Transverse colon (tissue), 4 donors: ENCODE data around the gene ESR1. TPM values are rescaled to one million over a fixed set of nuclear protein-coding genes. Genes with fewer than 3 reads are reported as not detected.

ENCODE experiments used
- DNase-seq: peaks from one replicate; pipeline ENCODE4 v3.0.0-alpha.2; 2019
- H3K27ac ChIP-seq, 4 donors: fragments of 200-600 bp; sonication (generic); 2 replicates each; pipeline ENCODE4 v1.5.1; 2016 to 2018; ENCODE audit warnings: inconsistent platforms in 4 of 4
- H3K27me3 ChIP-seq: fragments of 200-600 bp; sonication (generic); 2 replicates; pipeline ENCODE4 v1.5.1; 2017; ENCODE audit warnings: inconsistent platforms
- H3K36me3 ChIP-seq, 4 donors: fragments of 200-600 bp; sonication (generic); 2 replicates each; pipeline ENCODE4 v1.5.1; 2017 to 2019; ENCODE audit warnings: inconsistent platforms in 4 of 4
- H3K4me1 ChIP-seq, 4 donors: fragments of 200-600 bp; sonication (generic); 2 replicates each; pipeline ENCODE4 v1.5.1; 2017 to 2020; ENCODE audit warnings: inconsistent platforms in 4 of 4
- H3K4me3 ChIP-seq, 4 donors: fragments of 200-600 bp; sonication (generic); 1 replicate in 1 of 4; 2 replicates in 3 of 4; pipeline versions ENCODE4 v1.5.1 to v1.6.1; 2017 to 2019; ENCODE audit warnings: inconsistent platforms in 4 of 4
- H3K9me3 ChIP-seq, 2 donors: fragments of 200-600 bp; sonication (generic); 2 replicates each; pipeline ENCODE4 v1.5.1; 2017 to 2019; ENCODE audit warnings: inconsistent platforms in 2 of 2
- CTCF ChIP-seq, 5 experiments: fragments of 200-600 bp in 3 of 5; fragments of 450-650 bp in 2 of 5; sonication (generic) in 3 of 5; IDR thresholded peaks; 1 replicate in 2 of 5; 2 replicates in 3 of 5; pipeline ENCODE4 v1.5.1; 2016 to 2017; ENCODE audit warnings: antibody characterized with exemption in 5 of 5, inconsistent platforms in 3 of 5, mild to moderate bottlenecking in 2 of 5, moderate library complexity in 1 of 5
- EP300 ChIP-seq: sonication (generic); formaldehyde crosslinking; IDR thresholded peaks from one replicate; pipeline ENCODE4 v1.6.1; 2017; ENCODE audit warnings: antibody characterized with exemption, low read depth
- POLR2A ChIP-seq: fragments of 450-650 bp; IDR thresholded peaks from one replicate; pipeline ENCODE4 v1.6.1; 2016; ENCODE audit warnings: antibody characterized with exemption, mild to moderate bottlenecking, moderate library complexity
- POLR2AphosphoS5 ChIP-seq, 3 donors: sonication (generic); formaldehyde crosslinking; IDR thresholded peaks; one replicate each; pipeline ENCODE4 v1.6.1; 2016; ENCODE audit warnings: antibody characterized with exemption in 3 of 3
- WGBS, 2 donors: methylation state at CpG; one replicate each; pipeline ENCODE4 v1.1.5; 2018; ENCODE audit warnings: low coverage in 1 of 2; 5-methylcytosine and 5-hydroxymethylcytosine counted together
- in situ Hi-C, 4 donors: fragments of 200-750 bp; cut with MboI; loops; one replicate each; pipeline versions ENCODE4 v1.15.0 to v1.15.1; 2017; ENCODE audit warnings: low sequenced_read_pairs in 3 of 4, low pct_ligation_motif_present in 1 of 4, low pct_unique_long_range_greater_than_20kb in 1 of 4
- intact Hi-C: fragments of 100-400 bp; cut with DNase I; formaldehyde crosslinking; loops from one replicate; pipeline ENCODE4 v1.15.1; 2023; ENCODE audit warnings: low total_unique reads
- total RNA-seq, 4 donors: library from RNA; depleted of rRNA; stranded (reverse); fragments of >200 nt; gene quantifications; one replicate each; pipeline ENCODE4 v1.1.0, GENCODE V29; 2016

ESR1 gene
- total RNA-seq, 4 donors from 2014 or later, result 0.37 to 0.48 (median 0.41) TPM; not detected in 1

GRCh38 chr6:151796842-151797530 is 10.5 kb upstream of the ESR1 start:
- in situ Hi-C loops (no loop called here), intact Hi-C loops (no loop called here)
- H3K27ac ChIP-seq, result no peak overlapping the region
- H3K36me3 ChIP-seq, result no peaks in the 10 kb centered on the region
- 57 to 76% methylated on average over 2 to 5 of the region's 5 CpGs for WGBS, 2 donors
- DNase-seq, result no peak
- no peak overlapping the region for H3K4me3 ChIP-seq
- no peak for TF ChIP-seq POLR2A
- no peak for TF ChIP-seq EP300
- TF ChIP-seq POLR2AphosphoS5 (IDR thresholded peaks at IDR 0.05), result no peak
- TF ChIP-seq CTCF (IDR thresholded peaks at IDR 0.05), result no peak
- no peaks in the 10 kb centered on the region for H3K4me1 ChIP-seq
- H3K27me3 ChIP-seq, result no peaks in the 10 kb centered on the region
- H3K9me3 ChIP-seq, result no peaks in the 10 kb centered on the region

- 57 to 77% methylated on average over 1 to 9 of the region's 9 CpGs for WGBS, 2 donors
- TF ChIP-seq CTCF (IDR thresholded peaks at IDR 0.05) (no peak), POLR2A (no peak), EP300 (no peak), POLR2AphosphoS5 (IDR thresholded peaks at IDR 0.05) (no peak)
- in situ Hi-C loops (no loop called here), intact Hi-C loops (no loop called here)
- Histone ChIP-seq H3K9me3 (no peaks in the 10 kb centered on the region), H3K27ac (no peak overlapping the region), H3K36me3 (no peaks in the 10 kb centered on the region), H3K4me3 (no peak overlapping the region), H3K27me3 (peaks cover 28% of the 10 kb centered on the region), H3K4me1 (peaks cover 0 to 18% (median 11%) of the 10 kb centered on the region in 4 donors)
- DNase-seq, result no peak
Measured at GRCh38 chr6:151803743-151804142, 3.7 kb upstream of the ESR1 start.

GRCh38 chr6:151804585-151805285 is 2.7 kb upstream of the ESR1 start:
- no peaks in the 10 kb centered on the region for H3K9me3 ChIP-seq
- TF ChIP-seq CTCF (IDR thresholded peaks at IDR 0.05) (no peak), POLR2AphosphoS5 (IDR thresholded peaks at IDR 0.05) (no peak), EP300 (no peak), POLR2A (no peak)
- 82 to 84% methylated on average over 8 to 11 of the region's 11 CpGs for WGBS, 2 donors
- H3K27ac ChIP-seq, result no peak overlapping the region
- in situ Hi-C loops (no loop called here), intact Hi-C loops (no loop called here)
- H3K27me3 ChIP-seq, result peaks cover 38% of the 10 kb centered on the region
- no peak overlapping the region for H3K4me3 ChIP-seq
- H3K36me3 ChIP-seq, result no peaks in the 10 kb centered on the region
- H3K4me1 ChIP-seq, result peaks cover 0 to 18% (median 11%) of the 10 kb centered on the region in 4 donors
- no peak for DNase-seq

GRCh38 chr6:151805286-151805840 is 2.1 kb upstream of the ESR1 start:
- WGBS, 2 donors, result 43 to 50% methylated on average over 11 of the region's 11 CpGs
- in situ Hi-C loops, result no loop called here
- TF ChIP-seq EP300, result no peak
- no peak for TF ChIP-seq CTCF (IDR thresholded peaks at IDR 0.05)
- TF ChIP-seq POLR2A, result no peak
- no peak overlapping the region for H3K4me3 ChIP-seq
- no peaks in the 10 kb centered on the region for H3K36me3 ChIP-seq
- peaks cover 43% of the 10 kb centered on the region for H3K27me3 ChIP-seq
- no peak for DNase-seq
- intact Hi-C loops, result no loop called here
- H3K27ac ChIP-seq, result no peak overlapping the region
- peaks cover 0 to 18% (median 11%) of the 10 kb centered on the region in 4 donors for H3K4me1 ChIP-seq
- no peaks in the 10 kb centered on the region for H3K9me3 ChIP-seq
